ENCODE data around the gene NSG2.

NSG2 gene

GRCh38 chr5:174154559-174154958 is 109.1 kb downstream of the NSG2 start:
- POLR2A ChIA-PET = no interaction called here
- CTCF ChIA-PET = no interaction called here
- Histone ChIP-seq H3K36me3 (ENCODE audit: control insufficient read depth in 2 of 2, insufficient read depth in 1 of 2, low read length in 2 of 2) (no peaks in the 10 kb centered on the region), H3K9me3 (ENCODE audit: control insufficient read depth, insufficient read depth, low read depth, low read length) (no peaks in the 10 kb centered on the region), H3K4me1 (ENCODE audit: control insufficient read depth, insufficient read depth, low read length) (no peaks in the 10 kb centered on the region), H3K27ac (ENCODE audit: extremely low read depth, low read depth, low read length) (no peak overlapping the region), H3K4me3 (ENCODE audit: low read depth, low read length) (no peak overlapping the region)
- TF ChIP-seq SETDB1 (IDR thresholded peaks at IDR 0.05; ENCODE audit: insufficient read length, low read length) (peak; percentile 92), ZNF488 (tag by site-specific recombination; IDR thresholded peaks at IDR 0.05) (no peak)

- H3K4me1 ChIP-seq (ENCODE audit: control insufficient read depth, insufficient read depth, low read length) = no peaks in the 10 kb centered on the region
Observed at GRCh38 chr5:174155281-174155680, 109.8 kb downstream of the NSG2 start.

GRCh38 chr5:174155706-174156105 is 110.2 kb downstream of the NSG2 start:
- POLR2A ChIA-PET = no interaction called here
- Histone ChIP-seq H3K4me3 (ENCODE audit: low read depth, low read length) (no peak overlapping the region), H3K9me3 (ENCODE audit: control insufficient read depth, insufficient read depth, low read depth, low read length) (no peaks in the 10 kb centered on the region), H3K4me1 (ENCODE audit: control insufficient read depth, insufficient read depth, low read length) (no peaks in the 10 kb centered on the region), H3K36me3 (ENCODE audit: control insufficient read depth in 2 of 2, insufficient read depth in 1 of 2, low read length in 2 of 2) (no peaks in the 10 kb centered on the region), H3K27ac (ENCODE audit: extremely low read depth, low read depth, low read length) (no peak overlapping the region)
- TF ChIP-seq ZSCAN18 (tag by site-specific recombination; IDR thresholded peaks at IDR 0.05) (no peak), ZNF830 (tag by site-specific recombination; IDR thresholded peaks at IDR 0.05; ENCODE audit: low read depth) (no peak), ZNF549 (tag by site-specific recombination; IDR thresholded peaks at IDR 0.05) (no peak), PRDM6 (tag by site-specific recombination; IDR thresholded peaks at IDR 0.05) (0 out of 2 replicates have a peak, but pooled peaks have one; percentile 22), ZNF610 (tag by site-specific recombination; IDR thresholded peaks at IDR 0.05; ENCODE audit: borderline replicate concordance) (no peak), OSR2 (tag by site-specific recombination; IDR thresholded peaks at IDR 0.05) (no peak), KLF17 (tag by site-specific recombination; IDR thresholded peaks at IDR 0.05) (no peak), ZNF704 (tag by site-specific recombination; IDR thresholded peaks at IDR 0.05) (no peak)
- CTCF ChIA-PET = no interaction called here

More at GRCh38 chr5:174155281-174155680, 109.8 kb downstream of the NSG2 start:
- CTCF ChIA-PET = no interaction called here
- POLR2A ChIA-PET = no interaction called here
- Histone ChIP-seq H3K9me3 (ENCODE audit: control insufficient read depth, insufficient read depth, low read depth, low read length) (no peaks in the 10 kb centered on the region), H3K27ac (ENCODE audit: extremely low read depth, low read depth, low read length) (no peak overlapping the region), H3K4me3 (ENCODE audit: low read depth, low read length) (no peak overlapping the region), H3K36me3 (ENCODE audit: control insufficient read depth in 2 of 2, insufficient read depth in 1 of 2, low read length in 2 of 2) (no peaks in the 10 kb centered on the region)
- TF ChIP-seq PRDM4 (tag by site-specific recombination; IDR thresholded peaks at IDR 0.05) = no peak
- TF ChIP-seq ZNF639 (tag by site-specific recombination; IDR thresholded peaks at IDR 0.05) = no peak
- no peak for TF ChIP-seq ZNF610 (tag by site-specific recombination; IDR thresholded peaks at IDR 0.05; ENCODE audit: borderline replicate concordance)
- TF ChIP-seq BCL11A (tag by site-specific recombination; IDR thresholded peaks at IDR 0.05; ENCODE audit: low read depth) = no peak
- TF ChIP-seq PRDM1 (tag by site-specific recombination; IDR thresholded peaks at IDR 0.05) = no peak

Measured in HEK293 (cell line).